ENCODE results near the gene FAM136A. TPM values are rescaled to one million over a fixed set of nuclear protein-coding genes. Genes with fewer than 3 reads are reported as not detected.

FAM136A gene
- total RNA-seq, 1 donor, result 35.5 TPM

GRCh38 chr2:70340075-70340474 lies 38.2 kb upstream of the FAM136A start:
- no peak overlapping the region for H3K4me3 ChIP-seq (ENCODE audit: low read depth, low read length)
- no peak for TF ChIP-seq CTCF (IDR thresholded peaks at IDR 0.05; ENCODE audit: insufficient read depth, low read length)
- DNase-seq (ENCODE audit: low read depth), result no peak

- no peak overlapping the region for H3K4me3 ChIP-seq (ENCODE audit: low read depth, low read length)
- TF ChIP-seq CTCF (IDR thresholded peaks at IDR 0.05; ENCODE audit: insufficient read depth, low read length), result no peak
- no peak for DNase-seq (ENCODE audit: low read depth)
These were observed 34.7 kb upstream of the FAM136A start for GRCh38 chr2:70336552-70336951.

- TF ChIP-seq CTCF (IDR thresholded peaks at IDR 0.05; ENCODE audit: insufficient read depth, low read length), result no peak
- no peak overlapping the region for H3K4me3 ChIP-seq (ENCODE audit: low read depth, low read length)
- DNase-seq (ENCODE audit: low read depth), result no peak
These were observed 29.1 kb upstream of the FAM136A start for GRCh38 chr2:70331012-70331411.

GRCh38 chr2:70330476-70330875 lies 28.6 kb upstream of the FAM136A start:
- DNase-seq (ENCODE audit: low read depth), result no peak
- TF ChIP-seq CTCF (IDR thresholded peaks at IDR 0.05; ENCODE audit: insufficient read depth, low read length), result no peak
- no peak overlapping the region for H3K4me3 ChIP-seq (ENCODE audit: low read depth, low read length)

- no peak for TF ChIP-seq CTCF (IDR thresholded peaks at IDR 0.05; ENCODE audit: insufficient read depth, low read length)
- DNase-seq (ENCODE audit: low read depth), result no peak
- no peak overlapping the region for H3K4me3 ChIP-seq (ENCODE audit: low read depth, low read length)
These were observed 27.2 kb upstream of the FAM136A start for GRCh38 chr2:70328921-70329561.

GRCh38 chr2:70325875-70326274 lies 24.0 kb upstream of the FAM136A start:
- no peak overlapping the region for H3K4me3 ChIP-seq (ENCODE audit: low read depth, low read length)
- DNase-seq (ENCODE audit: low read depth), result no peak
- TF ChIP-seq CTCF (IDR thresholded peaks at IDR 0.05; ENCODE audit: insufficient read depth, low read length), result no peak

GRCh38 chr2:70322518-70322917 lies 20.7 kb upstream of the FAM136A start:
- DNase-seq (ENCODE audit: low read depth), result no peak
- TF ChIP-seq CTCF (IDR thresholded peaks at IDR 0.05; ENCODE audit: insufficient read depth, low read length), result no peak
- no peak overlapping the region for H3K4me3 ChIP-seq (ENCODE audit: low read depth, low read length)
